Peyer's patch (tissue), 4 donors: ENCODE data around the gene ARNT2.

Experiments
- POLR2A ChIP-seq, 2 donors: fragments of 450-650 bp; IDR thresholded peaks; one replicate each; pipeline ENCODE4 v1.5.1; 2017; ENCODE audit warnings: antibody characterized with exemption in 2 of 2, mild to moderate bottlenecking in 2 of 2, moderate library complexity in 2 of 2
- TF ChIP-seq, protein P1 (sequence below), 6 experiments: fragments of 450-650 bp in 4 of 6; fragments of 200-600 bp in 2 of 6; sonication (generic) in 1 of 6; IDR thresholded peaks; one replicate each; pipeline ENCODE4 v1.5.1; 2017 to 2019; ENCODE audit warnings: antibody characterized with exemption in 6 of 6, mild to moderate bottlenecking in 3 of 6, moderate library complexity in 1 of 6

- TF ChIP-seq, protein P1, sequence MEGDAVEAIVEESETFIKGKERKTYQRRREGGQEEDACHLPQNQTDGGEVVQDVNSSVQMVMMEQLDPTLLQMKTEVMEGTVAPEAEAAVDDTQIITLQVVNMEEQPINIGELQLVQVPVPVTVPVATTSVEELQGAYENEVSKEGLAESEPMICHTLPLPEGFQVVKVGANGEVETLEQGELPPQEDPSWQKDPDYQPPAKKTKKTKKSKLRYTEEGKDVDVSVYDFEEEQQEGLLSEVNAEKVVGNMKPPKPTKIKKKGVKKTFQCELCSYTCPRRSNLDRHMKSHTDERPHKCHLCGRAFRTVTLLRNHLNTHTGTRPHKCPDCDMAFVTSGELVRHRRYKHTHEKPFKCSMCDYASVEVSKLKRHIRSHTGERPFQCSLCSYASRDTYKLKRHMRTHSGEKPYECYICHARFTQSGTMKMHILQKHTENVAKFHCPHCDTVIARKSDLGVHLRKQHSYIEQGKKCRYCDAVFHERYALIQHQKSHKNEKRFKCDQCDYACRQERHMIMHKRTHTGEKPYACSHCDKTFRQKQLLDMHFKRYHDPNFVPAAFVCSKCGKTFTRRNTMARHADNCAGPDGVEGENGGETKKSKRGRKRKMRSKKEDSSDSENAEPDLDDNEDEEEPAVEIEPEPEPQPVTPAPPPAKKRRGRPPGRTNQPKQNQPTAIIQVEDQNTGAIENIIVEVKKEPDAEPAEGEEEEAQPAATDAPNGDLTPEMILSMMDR (IDR thresholded peaks at IDR 0.05) = no peak
- no peak for TF ChIP-seq POLR2A (IDR thresholded peaks at IDR 0.05)
Measured at GRCh38 chr15:80581976-80582375, 177.8 kb downstream of the ARNT2 start.
